Right lobe of liver (tissue), 4 donors: ENCODE measurements around the gene TNS1.

Experiments
- POLR2A ChIP-seq: fragments of 450-650 bp; IDR thresholded peaks from one replicate; pipeline ENCODE4 v1.6.1; 2017; ENCODE audit warnings: antibody characterized with exemption, mild to moderate bottlenecking
- TF ChIP-seq, protein P1 (sequence below), 4 donors: fragments of 200-600 bp in 3 of 4; fragments of 450-650 bp in 1 of 4; IDR thresholded peaks; one replicate each; pipeline versions ENCODE4 v1.5.1 to v1.8.0; 2016 to 2022; ENCODE audit warnings: antibody characterized with exemption in 4 of 4, mild to moderate bottlenecking in 2 of 4
- donor health status: DM: no; HTN: no; CAD: no.
- donor health status: DM: no; HTN: no; CAD: no.
- donor health status: DM: no; HTN: yes; CAD: no.

DNA sequence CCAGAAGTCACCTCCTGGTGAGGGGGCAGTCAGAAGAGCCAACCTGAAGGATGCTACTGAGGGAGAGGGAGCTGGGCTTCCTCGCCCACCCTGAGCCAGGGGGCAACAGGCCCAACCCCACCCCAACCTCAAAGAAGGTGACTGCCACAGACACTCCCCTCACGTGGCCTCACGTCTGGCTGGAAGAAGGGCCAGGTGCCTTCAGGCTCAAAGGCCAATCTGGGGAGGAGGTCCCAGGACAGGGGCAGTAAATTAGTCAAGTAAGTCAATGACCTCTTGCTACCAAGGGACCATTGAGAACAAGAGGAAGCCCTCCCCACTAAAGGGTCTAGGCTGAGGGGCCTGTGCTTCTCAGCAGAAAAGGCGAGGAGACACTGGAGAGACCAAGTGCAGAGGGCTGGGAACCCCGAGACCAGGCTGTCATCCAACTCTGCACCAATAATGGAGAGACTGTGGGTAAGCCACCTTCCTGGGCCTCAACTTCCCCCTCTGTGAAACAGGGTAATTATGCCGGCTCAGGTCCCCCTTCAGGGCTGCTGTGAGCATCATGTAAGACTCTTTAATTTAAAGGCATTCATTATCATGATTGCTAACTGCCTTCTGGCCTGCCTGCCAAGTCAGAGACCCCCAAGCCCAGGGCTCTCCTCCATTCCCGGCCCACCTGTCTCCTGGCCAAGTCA is 20.2 kb upstream of the TNS1 start:
- TF ChIP-seq POLR2A, result no peak
- TF ChIP-seq, protein P1, sequence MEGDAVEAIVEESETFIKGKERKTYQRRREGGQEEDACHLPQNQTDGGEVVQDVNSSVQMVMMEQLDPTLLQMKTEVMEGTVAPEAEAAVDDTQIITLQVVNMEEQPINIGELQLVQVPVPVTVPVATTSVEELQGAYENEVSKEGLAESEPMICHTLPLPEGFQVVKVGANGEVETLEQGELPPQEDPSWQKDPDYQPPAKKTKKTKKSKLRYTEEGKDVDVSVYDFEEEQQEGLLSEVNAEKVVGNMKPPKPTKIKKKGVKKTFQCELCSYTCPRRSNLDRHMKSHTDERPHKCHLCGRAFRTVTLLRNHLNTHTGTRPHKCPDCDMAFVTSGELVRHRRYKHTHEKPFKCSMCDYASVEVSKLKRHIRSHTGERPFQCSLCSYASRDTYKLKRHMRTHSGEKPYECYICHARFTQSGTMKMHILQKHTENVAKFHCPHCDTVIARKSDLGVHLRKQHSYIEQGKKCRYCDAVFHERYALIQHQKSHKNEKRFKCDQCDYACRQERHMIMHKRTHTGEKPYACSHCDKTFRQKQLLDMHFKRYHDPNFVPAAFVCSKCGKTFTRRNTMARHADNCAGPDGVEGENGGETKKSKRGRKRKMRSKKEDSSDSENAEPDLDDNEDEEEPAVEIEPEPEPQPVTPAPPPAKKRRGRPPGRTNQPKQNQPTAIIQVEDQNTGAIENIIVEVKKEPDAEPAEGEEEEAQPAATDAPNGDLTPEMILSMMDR (IDR thresholded peaks at IDR 0.05), result no peak
